Breast epithelium (tissue), 4 donors: ENCODE measurements around the gene PDIA2. TPM values are rescaled to one million over a fixed set of nuclear protein-coding genes. Genes with fewer than 3 reads are reported as not detected.

ENCODE experiments used
- DNase-seq, 2 donors: peaks; one replicate each; pipeline ENCODE4 v3.0.0-alpha.2; 2019; ENCODE audit warnings: low spot score in 2 of 2
- H3K27ac ChIP-seq, 2 donors: fragments of 200-600 bp; sonication (generic) in 1 of 2; one replicate each; pipeline ENCODE4 v1.5.1; 2016 to 2019; ENCODE audit warnings: mild to moderate bottlenecking in 1 of 2
- H3K27me3 ChIP-seq, 2 donors: fragments of 200-600 bp; sonication (generic) in 1 of 2; one replicate each; pipeline versions ENCODE4 v1.5.1 to v1.6.0; 2017 to 2019; ENCODE audit warnings: control low read depth in 1 of 2, mild to moderate bottlenecking in 1 of 2
- H3K36me3 ChIP-seq: fragments of 200-600 bp; one replicate; pipeline ENCODE4 v1.5.1; 2019
- H3K4me1 ChIP-seq, 2 donors: fragments of 200-600 bp; sonication (generic); one replicate each; pipeline ENCODE4 v1.5.1; 2016 to 2019; ENCODE audit warnings: control low read depth in 1 of 2
- H3K4me3 ChIP-seq, 3 donors: fragments of 200-600 bp; sonication (generic); 1 replicate in 2 of 3; 2 replicates in 1 of 3; pipeline ENCODE4 v1.5.1; 2016 to 2019; ENCODE audit warnings: mild to moderate bottlenecking in 3 of 3, moderate library complexity in 2 of 3
- H3K9me3 ChIP-seq, 2 donors: fragments of 200-600 bp; sonication (generic) in 1 of 2; one replicate each; pipeline ENCODE4 v1.5.1; 2016 to 2019; ENCODE audit warnings: control low read depth in 1 of 2
- CTCF ChIP-seq, 3 donors: fragments of 450-650 bp; IDR thresholded peaks; one replicate each; pipeline ENCODE4 v1.5.1; 2016 to 2017; ENCODE audit warnings: antibody characterized with exemption in 3 of 3, mild to moderate bottlenecking in 3 of 3, moderate library complexity in 3 of 3
- POLR2A ChIP-seq: fragments of 450-650 bp; IDR thresholded peaks from one replicate; pipeline ENCODE4 v1.6.1; 2016; ENCODE audit warnings: antibody characterized with exemption, mild to moderate bottlenecking, moderate library complexity
- POLR2AphosphoS5 ChIP-seq, 3 donors: sonication (generic); formaldehyde crosslinking; IDR thresholded peaks; one replicate each; pipeline ENCODE4 v1.6.1; 2017; ENCODE audit warnings: antibody characterized with exemption in 3 of 3
- intact Hi-C: fragments of 100-400 bp; cut with DNase I; formaldehyde crosslinking; loops from one replicate; pipeline ENCODE4 v1.15.1; 2023; ENCODE audit warnings: low total_unique reads
- total RNA-seq, 3 donors: library from RNA; depleted of rRNA; stranded (reverse); fragments of >200 nt; gene quantifications; one replicate each; pipeline ENCODE4 v1.1.0, GENCODE V29; 2016

PDIA2 gene
- total RNA-seq: not detected

GRCh38 chr16:283033-283805 lies at the start of gene PDIA2:
Gene PDIA2 (plus strand): TSS chr16:283164. CDS start chr16:283170, 6 bp downstream.
- Histone ChIP-seq H3K36me3 (no peaks in the 10 kb centered on the region), H3K4me1 (peaks cover 6 to 7% of the 10 kb centered on the region in 2 donors), H3K27ac (no peak within 1 kb of the TSS), H3K4me3 (no peak within 1 kb of the TSS), H3K27me3 (peaks cover 7 to 36% of the 10 kb centered on the region in 2 donors), H3K9me3 (no peaks in the 10 kb centered on the region)
- TF ChIP-seq CTCF (IDR thresholded peaks at IDR 0.05) (no peak), POLR2AphosphoS5 (IDR thresholded peaks at IDR 0.05) (no peak), POLR2A (no peak)
- intact Hi-C loops: no loop called here
- no peak for DNase-seq

GRCh38 chr16:234468-235305 lies 48.3 kb upstream of the PDIA2 start, which contains the start of gene FAM234A:
Gene FAM234A (plus strand): TSS chr16:234821. CDS start chr16:254414, 19,593 bp downstream.
- peak within 1 kb of the TSS; percentile 87 to 97 for H3K27ac ChIP-seq
- H3K4me3 ChIP-seq: peak within 1 kb of the TSS; percentile 66 to 85 (median 85)
- H3K4me1 ChIP-seq: no peaks in the 10 kb centered on the region
- H3K27me3 ChIP-seq: no peaks in the 10 kb centered on the region
- no peaks in the 10 kb centered on the region for H3K9me3 ChIP-seq
- no peaks in the 10 kb centered on the region for H3K36me3 ChIP-seq
- intact Hi-C loops: loop anchor here (10.0 kb wide), 1 partner anchor 120 kb away; the partner anchor contains the start of gene AXIN1
- peak; percentile 92 to 94 for DNase-seq
- TF ChIP-seq POLR2A (no peak), CTCF (IDR thresholded peaks at IDR 0.05) (peak in 2 of 3 donors; percentile 11 to 26), POLR2AphosphoS5 (IDR thresholded peaks at IDR 0.05) (peak; percentile 47 to 82 (median 73))

- Histone ChIP-seq H3K27me3 (no peaks in the 10 kb centered on the region), H3K4me3 (no peak overlapping the region), H3K36me3 (no peaks in the 10 kb centered on the region), H3K9me3 (no peaks in the 10 kb centered on the region), H3K27ac (no peak overlapping the region), H3K4me1 (no peaks in the 10 kb centered on the region)
- TF ChIP-seq POLR2AphosphoS5 (IDR thresholded peaks at IDR 0.05): no peak
- no peak for TF ChIP-seq CTCF (IDR thresholded peaks at IDR 0.05)
- intact Hi-C loops: loop anchor here (10.0 kb wide), 1 partner anchor 115 kb away; the partner anchor contains the start of gene AXIN1
- no peak for DNase-seq
These were observed 43.1 kb upstream of the PDIA2 start for GRCh38 chr16:239948-240277.

GRCh38 chr16:240559-240958 lies 42.4 kb upstream of the PDIA2 start:
- H3K36me3 ChIP-seq: no peaks in the 10 kb centered on the region
- H3K27ac ChIP-seq: no peak overlapping the region
- no peaks in the 10 kb centered on the region for H3K27me3 ChIP-seq
- no peak overlapping the region for H3K4me3 ChIP-seq
- intact Hi-C loops: no loop called here
- H3K9me3 ChIP-seq: no peaks in the 10 kb centered on the region
- no peak for DNase-seq
- no peak for TF ChIP-seq POLR2A
- TF ChIP-seq CTCF (IDR thresholded peaks at IDR 0.05): no peak
- TF ChIP-seq POLR2AphosphoS5 (IDR thresholded peaks at IDR 0.05): no peak
- H3K4me1 ChIP-seq: no peaks in the 10 kb centered on the region

GRCh38 chr16:242281-242680 lies 40.7 kb upstream of the PDIA2 start:
- intact Hi-C loops: no loop called here
- no peaks in the 10 kb centered on the region for H3K27me3 ChIP-seq
- no peaks in the 10 kb centered on the region for H3K9me3 ChIP-seq
- no peak overlapping the region for H3K27ac ChIP-seq
- DNase-seq: no peak
- TF ChIP-seq POLR2AphosphoS5 (IDR thresholded peaks at IDR 0.05): no peak
- H3K4me3 ChIP-seq: no peak overlapping the region
- H3K36me3 ChIP-seq: no peaks in the 10 kb centered on the region
- no peaks in the 10 kb centered on the region for H3K4me1 ChIP-seq
